HG03196 (cell line): ENCODE data around the gene COL4A2.

Source experiments
- ATAC-seq: cut with Tn5 transposase; IDR thresholded peaks from one replicate; pipeline ENCODE4 v1.9.1; 2021; ENCODE audit not compliant: unreplicated experiment

Gene COL4A2

DNA sequence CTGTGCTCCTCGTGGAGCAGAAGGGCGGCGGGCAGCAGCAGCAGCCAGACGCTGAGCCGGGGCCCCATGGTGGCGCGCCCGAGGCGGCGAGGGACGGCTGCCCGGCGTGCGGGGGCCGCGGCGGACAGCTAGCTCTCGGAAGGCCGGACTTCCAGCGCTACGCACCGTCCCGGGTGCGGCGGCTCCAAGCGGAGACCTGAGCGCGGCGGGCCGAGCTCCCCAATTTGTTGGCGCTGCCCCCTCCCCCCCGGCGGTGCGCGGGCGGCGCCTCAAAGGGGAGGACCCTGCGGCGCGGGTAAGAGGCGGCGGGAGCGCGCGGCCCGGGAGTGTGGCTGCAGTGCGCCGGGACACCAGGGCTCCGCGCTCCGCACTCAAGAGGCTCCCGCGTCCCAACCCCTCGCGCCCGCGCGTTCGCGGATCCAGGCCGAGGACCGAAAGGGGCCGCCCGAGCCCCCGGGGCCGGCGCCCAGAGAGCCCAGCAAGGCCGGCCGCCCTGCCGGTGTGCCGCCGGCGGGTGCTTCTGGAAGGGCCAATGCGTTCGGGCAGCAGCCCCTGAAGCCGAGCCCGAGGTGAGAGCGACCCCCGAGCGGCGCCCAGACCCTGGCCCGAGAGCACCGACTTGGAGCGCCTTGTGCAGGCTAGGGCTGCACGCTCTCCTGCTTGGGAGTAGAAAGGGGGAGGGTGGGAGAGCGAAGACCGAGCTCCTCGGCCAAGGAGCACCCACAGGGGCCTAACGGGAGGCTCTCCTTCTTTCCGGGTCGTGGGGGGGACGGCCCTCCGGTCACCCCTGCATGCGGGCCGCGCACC, at the start of gene COL4A2, which contains the start of gene COL4A1:
Gene COL4A2 (plus strand): TSS at position 325 of the 807 bp plus-strand sequence. CDS start 620 bp downstream, outside the sequence.
Gene COL4A1 (minus strand): TSS at position 198 of the 807 bp plus-strand sequence. CDS start 130 bp downstream, at position 68.
- ATAC-seq, result no peak

DNA sequence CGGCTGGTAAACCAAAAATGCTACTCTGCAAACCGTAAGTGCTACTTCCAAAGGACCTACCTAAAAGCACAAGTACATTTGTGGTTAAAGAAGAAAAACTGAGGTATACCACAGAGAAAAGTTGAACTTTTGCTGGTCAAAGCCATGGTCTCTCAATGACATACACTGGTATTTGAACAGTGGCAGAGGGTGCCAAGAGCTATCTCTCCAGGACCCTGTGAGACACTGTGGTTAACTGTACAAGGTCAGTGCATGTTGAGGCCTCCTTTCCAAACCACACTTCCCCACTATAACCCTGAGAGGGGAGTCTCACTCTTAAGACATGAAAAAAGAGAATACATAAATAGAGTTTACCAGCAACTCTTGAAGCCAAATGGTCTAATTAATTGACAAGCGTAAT, 49.7 kb upstream of the COL4A2 start:
- ATAC-seq, result no peak

DNA sequence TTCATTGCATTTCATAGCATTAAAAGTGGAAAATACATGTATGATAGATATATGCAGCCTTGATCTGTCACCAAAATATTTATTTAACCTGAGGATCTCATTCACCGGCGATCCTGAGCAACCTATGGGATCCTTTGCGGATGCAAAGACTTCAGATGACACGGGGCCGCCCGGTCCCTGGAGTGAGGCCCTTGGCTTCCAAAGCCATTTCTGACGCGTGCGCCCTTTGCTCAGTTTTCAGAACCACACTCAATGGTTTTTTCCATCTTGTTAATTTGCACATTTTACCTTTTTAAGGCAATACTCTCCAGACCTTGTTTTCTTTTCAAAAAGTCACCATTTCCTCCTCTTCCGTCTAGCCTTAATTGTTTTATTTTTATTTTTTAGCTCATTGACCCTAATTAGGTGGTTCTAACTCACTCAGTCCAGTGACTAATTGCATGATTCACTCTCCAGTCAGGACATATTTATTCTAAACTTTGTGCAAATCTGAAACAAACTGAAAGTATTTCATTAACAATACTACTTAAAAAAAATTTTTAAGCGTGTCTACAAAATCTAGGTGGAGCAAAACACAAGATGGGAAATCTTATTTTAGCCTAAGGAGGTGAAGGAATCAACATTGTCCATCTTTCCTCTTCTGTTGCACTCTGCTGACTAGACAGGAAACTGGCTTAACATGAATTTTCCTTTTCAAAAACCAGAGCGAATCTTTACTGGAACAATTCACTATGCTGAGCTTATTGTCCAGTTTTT, 48.0 kb upstream of the COL4A2 start:
- no peak for ATAC-seq

DNA sequence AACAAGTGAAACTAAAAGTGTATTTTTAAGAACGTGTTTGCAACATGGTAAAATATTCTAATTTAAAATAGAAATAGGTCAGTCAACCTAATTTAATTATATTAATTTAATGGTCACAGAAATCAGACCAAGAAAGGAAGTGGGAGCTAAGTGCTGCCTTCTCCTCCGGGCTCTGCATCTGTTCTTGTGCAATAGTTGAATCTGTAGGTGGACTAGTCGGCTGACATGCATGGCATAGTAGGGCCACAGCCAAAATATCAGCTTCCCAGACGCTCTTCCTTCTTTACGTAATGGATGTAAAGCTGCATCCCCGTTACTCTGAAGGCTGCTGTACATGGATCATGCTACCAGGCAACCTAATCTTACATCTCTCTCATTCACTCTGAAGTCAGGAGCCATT, 47.4 kb upstream of the COL4A2 start:
- ATAC-seq, result no peak

DNA sequence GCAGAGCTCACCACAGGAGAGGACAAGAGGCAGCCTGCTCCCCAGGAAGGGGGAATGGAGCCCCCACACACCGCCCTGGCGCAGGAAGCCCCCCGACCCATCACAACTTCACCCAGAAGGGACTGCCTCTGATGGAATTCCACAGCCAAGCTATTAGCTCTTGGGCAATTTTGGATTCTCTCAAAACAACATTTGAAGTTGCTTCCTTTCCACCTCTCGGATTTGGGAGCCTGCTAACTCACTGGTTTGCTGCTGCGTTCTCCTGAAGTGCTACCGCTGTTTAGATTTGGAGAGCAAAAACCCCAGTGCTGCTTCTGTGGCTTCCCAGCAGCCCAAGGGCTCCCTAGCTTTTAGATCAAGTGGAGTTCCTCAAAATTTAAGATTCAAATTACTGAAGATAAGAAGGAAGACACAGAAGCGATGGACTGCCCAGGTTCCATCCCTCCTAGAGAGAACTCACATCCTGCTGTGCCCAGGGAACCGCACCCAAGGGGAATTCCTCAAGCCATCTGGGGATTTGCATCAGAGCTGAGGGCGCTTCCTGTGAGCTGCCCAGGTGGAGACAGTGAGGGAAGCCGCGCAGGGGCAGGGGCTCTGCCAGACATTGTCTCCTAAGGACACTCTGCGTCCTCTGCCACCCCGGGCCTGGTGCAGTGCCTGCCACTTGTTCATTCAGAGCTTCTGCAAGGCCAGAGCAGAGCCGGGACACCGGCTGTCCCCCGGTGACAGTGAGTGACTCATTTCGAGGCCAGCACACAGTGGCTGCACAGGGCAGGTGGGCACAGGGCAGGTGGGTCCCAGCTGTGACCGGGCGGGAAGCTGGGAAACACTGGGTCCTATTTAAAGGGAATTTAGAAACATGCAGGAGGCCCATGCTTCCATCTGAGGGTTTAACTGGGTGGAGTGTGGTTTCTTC, 45.7 kb upstream of the COL4A2 start:
- ATAC-seq, result no peak

DNA sequence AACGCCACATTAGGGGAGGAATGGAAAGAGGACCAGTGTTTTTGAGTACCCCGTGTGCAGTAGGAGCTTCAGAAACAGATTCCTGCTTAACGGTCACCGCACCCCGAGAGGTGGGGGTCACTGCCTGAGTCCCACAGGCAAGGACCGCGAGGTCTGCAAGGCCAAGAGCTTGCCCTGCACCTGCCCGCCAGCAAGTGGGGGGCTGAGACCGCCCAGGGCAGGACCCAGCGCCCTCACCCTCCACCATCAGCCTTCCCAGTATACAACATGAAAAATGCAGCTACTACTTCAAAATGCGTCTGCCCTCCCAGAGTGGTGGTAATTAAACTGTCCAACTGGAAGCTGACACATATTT, 45.0 kb upstream of the COL4A2 start:
- no peak for ATAC-seq

DNA sequence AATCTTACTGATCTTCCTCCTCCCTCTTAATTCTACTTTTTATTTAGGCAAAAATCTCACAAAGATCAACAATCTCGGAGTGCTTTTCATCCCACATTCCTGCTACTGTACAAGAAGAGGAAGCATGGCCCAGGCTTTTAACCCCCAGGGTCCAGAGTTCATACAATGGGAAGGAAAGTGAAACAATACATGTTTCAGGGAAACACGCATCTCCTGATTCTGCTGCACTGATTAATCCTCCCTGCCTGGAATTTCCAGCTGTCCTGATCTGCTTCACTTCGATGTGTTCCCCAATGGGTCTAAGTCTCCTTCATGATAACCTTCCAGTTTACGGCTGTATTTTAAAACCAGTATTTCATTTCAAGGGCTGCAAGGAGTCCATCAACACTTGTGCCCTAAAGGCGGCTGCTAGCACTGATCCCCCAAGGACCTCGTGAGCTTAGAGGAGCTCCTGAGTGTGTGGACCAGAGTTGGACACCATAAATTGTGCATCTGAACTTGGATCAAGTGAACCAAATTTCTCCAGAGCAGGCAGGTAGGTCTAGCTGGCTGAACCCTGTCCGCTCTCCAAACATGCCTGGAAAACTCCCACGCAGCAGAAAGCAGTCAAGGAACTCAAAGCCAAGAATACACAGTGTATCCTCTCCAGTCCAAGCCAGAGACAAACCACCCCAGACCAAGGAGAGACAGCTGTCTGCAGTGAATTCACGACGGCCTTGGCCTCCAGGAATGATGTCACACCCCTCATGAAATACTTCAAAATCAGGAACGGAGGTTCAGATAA, 44.4 kb upstream of the COL4A2 start:
- ATAC-seq, result no peak

DNA sequence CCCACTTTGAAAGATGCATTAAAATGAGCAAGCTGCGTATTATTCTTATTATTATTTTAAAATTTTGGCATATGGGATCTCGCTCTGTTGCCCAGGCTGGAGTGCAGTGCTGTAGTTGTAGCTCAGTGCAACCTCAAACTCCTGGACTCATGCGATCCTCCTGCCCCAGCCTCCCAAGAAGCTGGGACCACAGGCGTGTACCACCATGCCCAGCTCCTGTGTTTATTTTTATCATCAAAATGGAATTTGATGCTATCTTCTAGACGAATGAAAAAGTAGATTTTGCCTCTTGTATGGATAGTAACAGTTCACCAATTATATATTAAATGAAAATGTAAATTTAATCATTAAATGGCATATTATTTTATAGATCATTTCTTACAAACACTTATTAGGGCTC, 43.7 kb upstream of the COL4A2 start:
- no peak for ATAC-seq

DNA sequence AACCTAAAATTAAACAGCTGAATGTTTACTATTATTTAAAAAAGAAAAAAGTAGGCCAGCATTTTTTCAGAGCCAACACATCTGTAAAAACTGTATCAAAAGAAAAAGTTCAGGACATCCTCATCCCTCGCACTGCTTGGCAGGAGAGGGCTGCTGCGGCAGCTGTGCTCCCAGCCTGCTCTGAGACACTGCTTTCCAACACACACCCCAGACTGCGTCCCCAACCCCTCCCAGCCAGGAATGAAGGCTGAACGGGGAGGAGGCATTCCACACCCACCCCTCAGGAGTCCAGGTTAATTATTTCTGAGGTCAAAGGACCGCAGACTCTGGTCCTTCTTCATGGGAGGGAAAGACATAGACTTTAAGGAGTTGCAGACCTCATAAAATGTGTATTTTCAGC, 43.2 kb upstream of the COL4A2 start:
- ATAC-seq, result no peak

DNA sequence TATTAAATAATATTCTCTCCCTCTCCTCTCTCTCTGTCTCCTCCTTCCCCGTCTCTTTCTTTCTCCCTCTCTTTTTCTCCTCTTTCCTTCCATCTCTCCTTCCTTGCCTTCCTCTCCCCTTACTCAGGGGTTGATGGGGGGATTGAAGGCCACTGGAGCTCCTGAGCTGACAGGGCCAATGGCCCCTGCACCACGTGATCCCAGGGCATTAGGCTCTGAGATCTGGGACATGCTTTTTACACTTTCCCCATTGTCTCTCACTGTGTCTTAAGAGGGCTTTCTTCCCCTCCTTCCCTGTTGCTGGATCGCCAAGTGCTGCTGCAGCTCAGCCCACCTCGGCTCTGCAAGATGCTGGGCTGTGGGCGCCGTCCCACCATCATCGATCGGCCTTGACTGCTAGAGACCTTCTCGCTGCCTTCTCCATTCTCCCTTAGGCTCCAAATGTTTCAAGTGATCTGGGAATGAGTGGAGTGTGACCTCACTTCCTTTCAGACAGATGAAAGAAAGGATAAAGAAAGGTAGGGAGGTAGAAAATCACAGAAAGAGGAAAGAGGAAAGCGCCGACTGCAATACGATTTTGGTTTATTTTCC, 42.3 kb upstream of the COL4A2 start:
- ATAC-seq, result no peak

DNA sequence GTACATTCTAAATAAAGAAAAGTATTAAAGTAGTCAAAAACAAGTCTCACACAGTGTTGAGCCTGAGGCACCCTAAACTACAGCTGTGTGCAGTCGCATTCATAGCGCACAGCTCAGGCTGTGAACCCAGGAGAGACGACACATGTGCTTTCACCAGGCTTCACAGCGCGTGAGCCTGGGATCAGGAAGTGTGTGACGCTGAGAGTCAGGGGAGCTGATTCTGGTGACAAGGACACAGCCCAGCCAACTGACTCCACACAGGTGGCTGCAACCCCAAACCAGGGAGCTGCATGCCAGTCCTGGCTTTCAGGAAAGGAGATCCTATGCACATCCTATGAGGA, 41.8 kb upstream of the COL4A2 start:
- no peak for ATAC-seq

DNA sequence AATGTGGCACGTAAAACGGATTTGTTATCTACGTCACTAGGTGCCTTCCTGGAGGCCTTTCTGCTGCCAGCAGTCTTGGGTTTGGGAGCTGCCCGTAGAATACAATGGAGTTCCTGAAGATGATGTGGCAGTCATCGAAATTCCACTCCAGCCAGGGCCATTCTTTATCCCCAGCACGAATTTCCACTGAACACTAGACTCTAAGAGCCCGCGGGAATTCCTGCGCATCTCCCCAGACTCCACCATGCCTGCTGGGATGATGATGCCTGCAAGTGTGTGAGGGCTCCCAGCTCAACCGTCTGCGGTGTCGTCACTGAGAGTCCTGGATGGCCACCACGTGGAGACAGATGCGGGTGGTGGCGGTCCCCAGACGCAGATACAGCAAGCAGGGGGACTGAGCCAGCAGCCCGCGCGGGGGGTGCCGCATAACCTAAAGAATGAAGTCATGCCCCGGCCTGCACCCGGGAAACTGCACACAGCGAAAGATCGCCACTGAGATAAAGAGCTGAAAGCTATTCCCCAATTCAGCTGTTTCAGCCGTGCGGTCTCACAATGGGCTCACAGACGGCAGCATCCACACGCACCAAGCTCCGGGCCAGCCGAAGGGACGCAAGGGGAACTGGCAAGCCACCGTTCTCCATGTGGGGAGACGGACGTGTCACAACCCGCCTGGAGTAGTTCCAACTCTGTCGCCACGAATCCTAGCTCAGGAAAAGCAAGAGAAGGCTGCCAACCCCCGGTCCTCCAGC, 41.2 kb upstream of the COL4A2 start:
- no peak for ATAC-seq

DNA sequence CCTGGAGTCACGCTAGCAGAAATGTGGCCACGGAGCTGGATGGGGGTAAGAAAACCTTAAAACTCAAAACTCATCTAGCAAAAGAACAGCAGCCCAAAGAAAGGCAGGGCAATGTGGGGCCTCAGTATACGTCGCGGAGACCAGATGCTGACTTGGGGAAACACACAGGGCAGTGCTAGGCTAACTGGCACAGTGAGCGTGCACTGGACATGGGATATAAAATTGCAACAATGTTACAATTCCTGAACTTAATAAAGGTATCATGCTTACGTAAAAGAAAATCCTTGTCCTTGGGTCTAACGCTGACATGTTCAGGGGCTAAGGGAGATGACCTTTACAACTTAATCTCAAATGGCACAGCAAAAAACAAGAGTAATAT, 40.7 kb upstream of the COL4A2 start:
- ATAC-seq, result no peak

DNA sequence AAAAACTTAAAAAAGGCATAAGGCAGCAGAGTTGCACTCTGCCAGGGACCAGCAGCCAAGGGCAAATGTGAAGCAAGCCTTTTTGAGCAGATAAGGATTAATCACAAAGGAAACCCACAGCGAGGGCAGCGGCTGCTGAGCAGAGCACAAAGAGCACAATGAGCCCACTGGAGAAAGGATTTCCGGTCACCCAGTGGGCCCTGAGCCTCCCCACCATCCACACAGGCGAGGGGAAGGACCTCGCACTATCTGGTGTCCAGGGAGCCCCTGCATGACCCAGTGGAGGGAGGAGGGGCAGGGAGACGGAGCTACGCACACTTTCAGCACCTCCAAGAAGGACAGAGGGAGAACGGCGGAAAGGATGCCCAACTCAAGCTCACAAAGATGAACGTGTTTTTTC, 40.1 kb upstream of the COL4A2 start:
- ATAC-seq, result no peak

DNA sequence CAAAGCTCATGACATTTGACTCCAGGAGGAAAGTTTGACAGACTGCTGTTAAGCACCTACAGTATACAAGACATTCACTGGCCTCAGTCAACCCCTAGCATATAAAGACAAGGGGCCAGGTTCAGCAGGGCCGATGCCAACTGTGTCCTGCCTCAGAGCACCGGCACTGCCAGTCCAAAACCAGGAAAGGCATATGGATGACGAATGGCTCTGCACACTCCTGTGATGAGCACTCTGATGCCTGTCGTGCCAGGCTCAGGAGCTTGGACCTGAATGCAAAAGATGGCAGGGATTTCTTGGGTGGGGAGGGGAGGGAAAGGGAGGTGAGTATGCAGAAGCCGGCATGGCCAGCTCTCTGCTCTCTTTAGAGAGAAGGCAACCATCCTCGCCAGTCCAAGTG, 39.0 kb upstream of the COL4A2 start:
- ATAC-seq, result no peak

DNA sequence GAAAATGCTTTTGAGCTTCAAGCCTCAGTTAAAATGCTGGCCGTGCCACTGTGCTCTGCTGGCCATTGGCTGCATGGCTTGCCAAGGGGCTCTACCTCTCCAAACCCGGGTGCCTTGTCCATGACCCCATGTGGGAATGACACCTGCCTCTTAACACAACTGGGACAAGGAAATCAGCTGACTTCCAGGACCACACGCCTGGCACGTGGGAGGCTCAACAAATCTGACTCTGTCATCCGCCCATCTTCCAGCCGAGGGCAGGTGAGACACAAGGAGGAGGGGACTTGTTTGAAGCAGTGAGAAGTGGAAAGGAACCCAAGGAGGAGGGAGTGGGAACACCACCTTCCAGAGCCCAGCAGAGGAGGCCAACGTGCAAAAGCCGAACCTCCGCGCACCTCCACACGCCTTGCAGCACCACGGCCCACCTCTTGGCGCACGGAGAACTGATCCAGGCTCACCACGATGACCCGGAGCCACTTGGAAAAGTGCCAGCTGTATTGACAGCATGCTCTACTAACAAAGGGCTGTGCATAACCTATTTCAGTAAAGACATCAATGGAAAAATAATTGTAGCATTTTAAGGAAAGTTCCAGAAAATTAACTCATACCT, 38.4 kb upstream of the COL4A2 start:
- no peak for ATAC-seq

DNA sequence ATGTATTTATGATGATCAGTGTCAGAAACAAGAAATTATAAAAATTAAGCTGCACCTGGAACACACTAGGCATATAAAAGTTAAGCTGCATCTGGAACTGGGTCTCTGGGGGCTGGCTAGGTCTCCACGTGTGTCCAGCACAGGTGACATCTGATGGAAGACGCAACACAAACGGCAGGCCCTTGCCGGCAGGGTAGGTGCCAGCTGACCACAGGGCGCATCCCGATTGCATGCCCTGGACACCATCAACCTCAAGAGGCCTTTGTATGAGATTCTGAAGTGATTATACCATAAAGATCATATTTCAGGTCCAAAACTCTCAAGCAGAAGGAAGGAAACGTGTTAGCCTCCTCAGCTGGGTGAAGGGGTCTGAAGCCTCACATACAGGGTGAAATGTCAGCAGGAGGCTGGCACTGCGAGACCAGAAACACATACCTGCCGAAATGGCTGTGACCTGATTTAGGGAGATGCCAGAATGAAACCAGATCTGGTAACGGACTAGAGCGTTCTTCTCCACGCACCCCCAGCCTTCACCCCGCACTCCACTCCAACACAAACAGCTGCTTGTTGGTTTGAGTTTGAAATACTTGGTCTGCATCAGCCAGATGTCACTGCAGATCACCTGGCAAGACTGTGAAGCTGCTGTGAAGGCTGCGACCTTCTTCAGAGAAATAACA, 37.4 kb upstream of the COL4A2 start:
- no peak for ATAC-seq

DNA sequence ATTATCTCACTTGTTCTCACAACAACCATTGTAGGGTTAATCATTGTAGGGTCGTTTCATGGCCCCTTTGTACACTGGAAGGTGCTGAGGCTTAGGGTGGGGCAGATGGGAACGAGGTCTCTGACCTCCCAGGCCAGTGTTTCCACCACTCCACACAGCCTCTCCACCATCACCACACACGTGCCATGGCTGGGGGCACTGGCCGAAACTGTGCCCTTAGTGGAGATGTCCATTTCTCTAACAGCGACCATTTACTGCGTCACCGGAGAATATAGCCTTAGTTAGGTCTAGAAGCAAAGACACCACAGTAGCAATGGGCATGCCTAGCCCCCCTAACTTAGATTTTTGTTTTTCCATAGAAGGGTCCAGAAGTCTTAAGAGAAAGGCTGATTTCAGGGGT, 36.6 kb upstream of the COL4A2 start:
- ATAC-seq, result no peak

DNA sequence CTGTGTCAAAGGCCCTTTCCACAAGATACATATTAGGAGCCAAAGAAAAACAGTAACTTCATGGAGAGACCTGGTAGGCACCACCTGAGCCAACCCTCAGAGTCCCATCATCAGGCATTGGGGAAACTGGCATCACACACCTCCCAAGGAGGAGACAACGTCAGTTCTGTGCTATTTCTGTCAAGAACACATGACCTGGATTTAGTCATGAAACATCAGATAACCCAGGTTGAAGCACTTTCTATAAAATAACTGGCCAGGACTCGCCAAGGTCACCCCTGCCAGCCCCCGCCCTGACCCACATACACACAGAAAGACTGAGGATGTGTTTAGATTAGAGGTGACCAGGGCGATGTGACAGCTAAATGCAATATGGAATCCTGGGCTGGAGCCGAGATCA, 35.8 kb upstream of the COL4A2 start:
- ATAC-seq, result no peak
